GM21360 (cell line): ENCODE results near the gene COMMD1.
A peak's percentile ranks its signal among the peaks of the same experiment; 100 is the strongest.
"Not testable (repeated sequence)": the region's sequence is repeated elsewhere in the genome, so short reads cannot be mapped to it uniquely, and the experiment has no call there.

Experiments
- ATAC-seq: cut with Tn5 transposase; IDR thresholded peaks from one replicate; pipeline ENCODE4 v1.9.1; 2021; ENCODE audit warnings: mild to moderate bottlenecking, moderate library complexity; ENCODE audit not compliant: unreplicated experiment

The COMMD1 gene

GRCh38 chr2:61905372-61906185 is at the start of gene COMMD1:
TSS of gene COMMD1 (plus strand) at chr2:61905674. CDS start at chr2:61905679, 5 bp downstream.
- peak; percentile 98 for ATAC-seq

DNA sequence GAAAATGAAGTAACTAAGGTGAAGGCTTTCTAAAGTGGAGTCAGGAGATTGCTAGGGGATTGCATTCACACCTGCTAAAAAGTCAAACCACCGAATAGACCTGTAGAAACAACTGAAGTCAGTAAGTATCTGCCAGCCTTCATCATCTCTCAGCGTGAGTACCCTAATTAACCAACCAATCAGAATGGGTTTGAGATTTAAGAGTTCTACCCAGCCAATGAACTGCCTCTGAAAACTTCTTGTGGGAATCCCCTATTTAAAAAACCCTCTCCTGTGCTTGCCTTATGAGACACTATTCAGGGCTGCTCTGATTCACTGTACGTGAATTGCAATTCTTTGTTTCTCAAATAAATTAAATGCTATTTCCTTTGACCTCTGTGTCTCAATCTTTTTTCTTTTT is 48.2 kb upstream of the COMMD1 start:
- ATAC-seq, result no peak

- no peak for ATAC-seq
These were observed 43.4 kb upstream of the COMMD1 start for GRCh38 chr2:61862085-61862484.

- not testable (repeated sequence) for ATAC-seq
These were observed 38.9 kb upstream of the COMMD1 start for GRCh38 chr2:61866482-61867089.

DNA sequence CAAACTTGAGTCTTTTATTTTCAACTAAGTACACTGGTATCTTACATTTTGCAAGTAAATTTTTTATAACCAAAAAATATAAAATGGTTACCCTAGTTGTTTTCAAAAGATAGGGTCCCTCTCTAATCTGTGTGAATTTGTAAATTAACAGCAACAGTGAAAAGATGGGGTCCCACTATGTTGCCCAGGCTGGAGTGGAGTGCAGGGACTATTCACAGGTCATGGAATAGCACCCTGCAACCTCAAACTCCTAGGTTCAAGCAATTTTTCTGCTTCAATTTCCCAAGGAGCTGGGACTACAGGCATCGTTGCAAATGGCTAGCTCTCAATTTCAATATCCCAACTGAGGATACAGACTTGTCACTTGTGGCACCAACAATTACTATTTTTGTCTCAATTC is 29.1 kb upstream of the COMMD1 start:
- no peak for ATAC-seq

- ATAC-seq, result no peak
These were observed 27.8 kb upstream of the COMMD1 start for GRCh38 chr2:61877571-61878245.

DNA sequence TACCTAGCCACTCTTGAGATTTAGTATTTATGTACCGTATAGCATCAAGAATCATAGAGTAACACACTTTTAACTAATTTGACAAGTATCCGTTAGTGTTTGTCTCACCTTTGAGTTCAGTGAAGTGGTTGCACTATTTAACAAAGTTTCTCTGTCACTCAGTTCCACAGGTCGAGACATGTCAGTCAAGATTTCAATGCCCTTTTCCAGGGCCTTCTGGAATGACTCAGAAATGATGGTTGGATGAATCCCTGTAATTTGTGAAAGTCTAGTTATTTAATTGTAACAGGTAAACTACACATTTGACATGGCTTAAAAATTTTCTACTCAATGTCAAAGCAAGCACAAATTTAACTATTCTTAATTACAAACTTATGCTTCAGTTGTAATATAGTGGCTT is 26.7 kb upstream of the COMMD1 start:
- no peak for ATAC-seq

DNA sequence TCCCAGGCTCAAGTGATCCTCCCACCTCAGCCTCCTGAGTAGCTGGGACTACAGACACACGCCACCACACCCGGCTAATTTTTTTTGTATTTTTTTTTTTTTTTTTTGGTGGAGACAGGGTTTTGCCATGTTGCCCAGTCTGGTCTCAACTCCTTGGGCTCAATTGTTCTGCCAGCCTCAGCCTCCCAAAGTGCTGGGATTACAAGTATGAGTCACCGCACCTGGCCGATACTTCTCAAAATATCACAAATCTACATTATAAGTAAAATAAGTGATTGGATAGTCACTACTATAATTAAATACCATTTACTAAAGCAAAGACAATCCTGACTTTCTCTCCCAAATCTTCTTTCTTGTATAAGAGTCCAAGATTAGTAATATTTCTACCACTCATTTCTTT is 26.1 kb upstream of the COMMD1 start:
- not testable (repeated sequence) for ATAC-seq

DNA sequence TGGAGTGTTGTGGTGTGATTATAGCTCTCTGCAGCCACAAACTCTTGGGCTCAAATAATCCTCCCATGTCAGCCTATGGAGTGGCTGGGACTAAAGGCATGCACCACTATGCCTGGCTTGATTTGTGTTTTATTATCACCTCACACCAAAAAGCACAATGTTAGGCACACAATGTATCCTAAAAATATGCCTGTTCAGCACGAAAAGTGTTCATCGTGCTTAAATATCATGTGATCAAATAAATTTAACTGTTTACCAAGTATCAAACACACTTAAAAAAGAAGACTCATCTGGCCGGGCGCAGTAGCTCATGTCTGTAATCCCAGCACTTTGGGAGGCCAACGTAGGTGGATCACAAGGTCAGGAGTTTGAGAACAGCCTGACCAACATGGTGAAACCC is 22.6 kb upstream of the COMMD1 start:
- ATAC-seq, result no peak

DNA sequence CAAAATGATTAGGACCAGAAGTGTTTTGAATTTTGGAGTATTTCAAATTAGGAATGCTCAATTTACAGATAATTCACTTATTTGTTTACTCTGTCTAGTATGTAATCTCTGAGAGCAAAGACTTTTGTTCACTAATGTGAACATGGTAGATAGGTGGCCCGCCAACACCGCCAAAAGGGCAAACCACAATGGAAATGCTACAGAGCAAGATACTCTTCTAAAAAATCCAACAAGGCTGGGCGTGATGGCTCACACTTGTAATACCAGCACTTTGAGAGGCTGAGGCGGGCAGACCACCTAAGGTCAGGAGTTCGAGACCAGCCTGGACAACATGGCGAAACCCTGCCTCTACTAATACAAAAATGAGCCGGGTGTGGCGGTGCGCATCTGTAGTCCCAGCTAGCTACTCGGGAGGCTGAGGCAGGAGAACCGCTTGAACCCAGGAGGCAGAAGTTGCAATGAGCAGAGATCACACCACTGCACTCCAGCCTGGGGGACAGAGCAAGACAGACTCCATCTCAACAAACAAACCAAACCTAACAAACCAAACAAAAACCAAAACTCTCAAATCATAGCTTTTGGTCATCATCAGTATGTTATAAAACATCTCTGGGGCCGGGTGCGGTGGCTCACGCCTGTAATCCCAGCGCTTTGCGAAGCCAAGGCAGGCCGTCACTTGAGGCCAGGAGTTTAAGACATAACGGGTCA is 19.4 kb upstream of the COMMD1 start:
- no peak for ATAC-seq

DNA sequence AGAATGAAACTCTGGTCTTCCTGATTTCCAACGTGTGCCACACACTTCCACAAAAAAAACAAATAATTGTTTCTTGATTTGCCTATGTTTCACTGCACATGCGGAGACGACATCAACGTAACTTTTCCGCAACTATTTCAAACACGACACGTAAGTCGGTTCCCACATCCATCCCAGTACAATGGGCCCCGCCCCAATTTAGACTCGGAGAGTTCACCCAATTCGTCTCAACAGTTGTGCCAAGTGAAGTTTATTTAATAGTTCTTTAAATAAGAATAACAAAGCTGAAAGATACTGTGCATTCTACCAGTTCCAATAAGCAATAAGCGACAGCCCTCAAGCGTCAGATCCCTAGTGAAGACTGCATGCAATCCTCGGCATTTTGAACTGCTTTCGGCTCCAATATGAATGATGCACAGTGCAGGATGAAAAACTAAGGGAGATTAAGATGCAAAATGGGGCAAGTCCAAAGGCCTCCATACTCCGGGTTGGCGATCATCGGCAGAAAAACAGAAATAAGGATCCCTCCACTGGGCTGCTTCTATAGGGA is 17.7 kb upstream of the COMMD1 start:
- ATAC-seq, result no peak

- peak; percentile 78 for ATAC-seq
These were observed 17.0 kb upstream of the COMMD1 start, which contains the start of gene CCT4 for GRCh38 chr2:61888267-61889055. TSS of gene CCT4 (minus strand) at chr2:61888656. CDS start at chr2:61888507, 149 bp downstream.

- no peak for ATAC-seq
These were observed 6.7 kb upstream of the COMMD1 start for GRCh38 chr2:61898810-61899209.

DNA sequence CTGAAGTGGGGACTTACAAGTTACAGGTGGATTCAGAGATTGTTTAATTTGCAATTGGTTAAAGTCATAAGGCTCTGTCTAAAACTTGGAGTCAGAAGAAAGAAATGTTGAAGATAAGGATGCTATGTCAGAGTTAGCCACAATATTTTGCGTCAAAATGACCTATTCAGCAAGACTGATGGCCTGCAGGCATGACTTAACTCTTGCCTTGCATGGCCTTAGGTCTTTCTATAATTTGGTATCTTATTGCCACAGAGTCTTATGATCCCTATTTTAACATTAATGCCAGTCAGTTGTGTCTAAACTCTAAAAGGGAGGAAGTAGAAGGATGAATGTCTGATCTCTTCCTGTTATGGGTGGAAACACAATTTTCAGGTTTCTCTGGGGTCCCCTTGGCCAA is 5.2 kb upstream of the COMMD1 start:
- ATAC-seq, result no peak

DNA sequence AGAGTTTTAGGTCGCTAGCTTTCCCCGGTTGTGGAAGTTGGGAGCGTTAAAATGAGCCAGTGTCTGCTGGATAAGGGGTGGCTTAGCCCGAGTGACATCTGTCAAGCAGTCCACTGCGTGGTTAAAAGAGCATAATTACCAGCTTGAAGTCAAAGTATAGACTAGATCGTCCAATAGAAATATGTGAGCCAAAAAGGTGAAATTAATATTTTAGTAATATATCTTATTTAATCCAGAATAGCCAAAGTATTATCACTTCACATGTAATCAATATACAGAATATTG is 654 bp downstream of the COMMD1 start:
- ATAC-seq, result peak; percentile 17

- ATAC-seq, result no peak
These were observed 3.6 kb downstream of the COMMD1 start for GRCh38 chr2:61909116-61909515.

GRCh38 chr2:61910603-61911002 is 5.1 kb downstream of the COMMD1 start:
- ATAC-seq, result no peak

DNA sequence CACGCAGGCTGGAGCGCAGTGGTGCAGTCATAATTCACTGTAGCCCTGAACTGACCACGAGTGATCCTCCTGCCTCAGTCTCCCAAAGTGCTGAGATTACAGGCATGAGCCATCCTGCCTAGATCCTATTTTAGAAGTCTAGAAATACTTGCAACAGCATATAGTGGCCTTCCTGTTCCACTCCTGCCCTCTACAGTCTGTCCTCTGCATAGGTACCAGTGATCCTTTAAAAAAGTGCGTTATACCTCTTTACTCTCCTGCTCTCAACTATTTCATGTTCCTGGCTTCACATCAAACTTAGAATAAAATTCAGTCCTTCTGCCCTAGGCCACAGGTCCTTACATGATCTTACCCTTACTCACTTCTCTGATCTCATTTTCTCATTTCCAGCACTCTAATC is 6.0 kb downstream of the COMMD1 start:
- no peak for ATAC-seq

- ATAC-seq, result not testable (repeated sequence)
These were observed 9.3 kb downstream of the COMMD1 start for GRCh38 chr2:61914794-61915193.

DNA sequence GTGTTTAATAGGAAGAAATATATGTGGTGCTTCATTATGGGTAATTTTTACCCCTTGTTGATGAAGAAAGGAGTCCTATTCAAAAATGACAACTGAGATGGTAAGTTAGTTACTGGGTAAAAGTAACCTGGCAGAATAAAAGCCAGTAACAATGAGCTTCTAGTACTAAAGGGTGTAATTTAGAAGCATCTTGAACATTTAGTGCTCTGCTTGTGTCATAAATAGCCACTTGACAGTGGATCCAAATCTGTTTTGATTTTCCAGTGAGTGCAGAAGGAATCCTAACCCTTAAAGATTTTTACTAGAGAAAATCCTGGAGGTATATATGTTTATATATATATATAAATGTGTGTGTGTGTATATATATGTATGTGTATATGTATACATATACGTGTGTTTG is 15.1 kb downstream of the COMMD1 start:
- ATAC-seq, result no peak
